Anterior cingulate cortex (tissue), 58 donors: ENCODE measurements around the gene INPP5K.
"Not testable (repeated sequence)": the region's sequence is repeated elsewhere in the genome, so short reads cannot be mapped to it uniquely, and the experiment has no call there.

Source experiments
- DNase-seq, 58 donors: peaks; one replicate each; lab custom pipeline; 2025; lab: John Stamatoyannopoulos, UW

The INPP5K gene

DNA sequence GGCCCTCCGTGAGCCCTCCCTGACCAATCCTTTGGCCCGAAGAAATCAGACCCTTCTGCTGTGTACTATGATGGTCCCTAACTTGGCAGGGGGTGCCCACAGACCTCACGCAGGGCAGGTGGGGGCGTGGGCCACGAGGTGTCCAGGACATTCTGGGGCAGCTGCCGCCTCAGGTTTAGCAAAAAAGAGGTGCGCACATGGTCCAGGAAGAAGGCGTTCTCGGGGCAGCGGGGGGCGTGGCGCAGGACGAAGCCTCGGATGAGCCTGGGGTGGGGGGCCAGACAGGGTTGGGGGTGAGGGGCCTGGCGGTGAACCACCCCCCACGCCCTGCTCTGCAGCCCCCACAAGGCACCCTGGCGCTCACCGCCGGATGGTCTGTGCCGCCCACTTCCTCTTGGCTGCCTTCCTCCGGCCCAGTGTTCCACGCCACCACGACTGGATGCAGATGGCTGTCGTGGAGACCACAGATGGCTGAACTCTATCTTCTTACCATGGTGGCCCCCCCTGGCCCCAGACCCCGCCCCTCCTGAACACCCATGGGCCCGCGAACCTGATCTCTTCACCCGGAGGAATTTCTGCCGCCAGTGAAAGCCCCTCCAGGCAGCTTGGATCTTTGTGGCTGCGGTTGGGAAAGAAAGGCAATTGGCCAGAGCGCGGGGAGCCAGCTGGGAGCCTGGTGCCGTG lies 46.2 kb downstream of the INPP5K start:
- no peak for DNase-seq

- no peak for DNase-seq
These were observed 47.1 kb downstream of the INPP5K start for GRCh38 chr17:1469231-1469852.

DNA sequence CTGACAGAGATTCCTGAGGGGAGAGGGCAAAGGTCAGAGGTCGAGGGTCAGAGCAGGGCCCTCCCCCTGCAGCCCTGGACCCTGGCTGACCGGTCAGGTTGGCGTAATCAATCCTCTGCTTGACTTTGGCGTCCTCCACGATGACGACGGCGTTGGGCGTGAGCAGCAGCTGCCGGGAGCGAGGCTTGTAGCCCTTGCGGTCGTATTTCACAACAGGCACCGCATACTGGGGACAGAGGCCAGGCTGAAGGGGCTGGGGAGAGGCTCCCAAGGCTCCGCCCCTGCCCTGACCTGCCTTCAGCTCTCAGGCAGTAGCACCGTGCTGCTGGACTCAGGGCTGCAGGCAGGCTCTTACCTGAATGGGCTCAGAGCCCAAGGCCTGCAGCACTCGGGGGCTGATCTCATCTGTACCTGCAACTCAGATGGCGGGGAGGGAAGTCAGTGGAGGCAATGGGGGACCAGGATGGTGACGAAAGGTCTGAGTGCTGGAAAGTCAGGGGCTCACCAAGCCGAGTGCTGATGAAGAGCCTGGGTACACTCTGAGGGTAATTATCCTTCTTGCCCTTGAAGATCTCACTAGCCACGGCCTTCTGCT lies 48.4 kb downstream of the INPP5K start:
- DNase-seq = no peak

- DNase-seq = no peak
These were observed 49.2 kb downstream of the INPP5K start for GRCh38 chr17:1467258-1467657.

DNA sequence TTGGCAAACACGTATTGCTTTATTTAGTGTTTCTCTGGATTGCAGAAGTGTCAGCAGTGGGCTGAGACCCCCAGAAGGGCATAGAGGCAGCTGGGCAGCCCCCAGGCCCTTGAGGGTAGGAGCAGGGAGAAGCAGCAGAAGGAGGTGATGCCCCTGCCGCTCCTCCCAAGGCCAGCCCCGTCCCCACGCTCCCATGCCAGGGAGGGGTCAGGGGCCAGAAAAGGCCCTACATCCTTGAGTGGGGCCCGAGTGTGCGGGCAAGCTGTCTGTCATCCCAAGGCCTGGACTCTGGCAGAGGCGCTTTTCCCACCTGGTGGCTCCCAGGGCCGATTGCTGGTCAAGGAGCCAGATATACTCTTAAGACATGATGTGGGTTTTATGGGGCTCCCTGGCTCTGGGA lies 52.2 kb downstream of the INPP5K start:
- no peak for DNase-seq

DNA sequence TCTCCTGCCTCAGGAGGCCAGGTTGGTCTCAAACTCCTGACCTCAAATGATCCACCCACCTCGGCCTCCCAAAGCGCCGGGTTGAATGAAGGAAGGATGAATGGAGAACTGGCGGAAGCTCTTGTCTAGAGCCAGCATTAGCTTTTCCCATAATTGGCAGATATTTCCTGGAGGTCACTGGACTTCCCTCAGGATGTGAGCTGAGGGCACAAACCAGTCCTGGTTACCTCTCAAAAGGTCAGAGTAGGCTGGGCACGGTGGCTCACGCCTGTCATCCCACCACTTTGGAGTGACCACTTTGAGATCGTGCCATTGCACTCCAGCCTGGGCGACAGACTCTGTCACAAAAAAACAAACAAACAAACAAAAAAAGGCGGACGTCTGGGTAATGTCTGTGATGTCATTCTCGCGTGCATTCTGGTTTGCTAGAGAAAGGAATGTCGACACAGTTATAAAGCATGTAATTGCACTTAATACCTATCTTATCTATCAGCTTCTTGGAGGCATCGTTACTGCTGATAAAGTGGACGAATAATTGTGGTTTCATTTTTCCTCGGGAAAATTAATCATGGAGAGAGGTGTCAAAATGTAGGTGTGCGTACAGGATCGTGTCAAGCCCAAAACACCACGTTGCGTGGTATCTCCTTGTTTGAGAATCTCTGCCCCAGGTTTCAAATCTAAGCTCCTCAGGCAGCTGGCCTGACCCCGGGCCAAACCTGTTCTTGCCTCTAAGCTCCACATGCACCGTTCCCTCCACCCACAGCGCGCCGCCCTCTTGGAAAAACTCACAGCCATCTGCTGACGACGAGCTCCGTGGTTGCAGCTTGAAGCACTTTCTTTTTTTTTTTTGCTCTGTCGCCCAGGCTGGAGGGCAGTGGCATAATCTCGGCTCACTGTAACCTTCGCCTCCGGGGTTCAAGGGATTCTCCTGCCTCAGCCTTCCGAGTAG lies 54.0 kb downstream of the INPP5K start:
- peak in 4 of 58 donors; percentile 6 to 20 (median 17) for DNase-seq

GRCh38 chr17:1461198-1461944 lies 55.0 kb downstream of the INPP5K start:
- peak in 1 of 58 donors; percentile 15 for DNase-seq

- peak in 2 of 58 donors; percentile 34 to 35 for DNase-seq
These were observed 56.2 kb downstream of the INPP5K start for GRCh38 chr17:1460233-1460632.

GRCh38 chr17:1455797-1456599 lies 60.4 kb downstream of the INPP5K start, which contains the start of gene CRK:
Gene CRK, minus strand, starts transcription at chr17:1456232. Its CDS starts 115 bp downstream, at chr17:1456117.
- DNase-seq = peak; percentile 75 to 98 (median 95)

DNA sequence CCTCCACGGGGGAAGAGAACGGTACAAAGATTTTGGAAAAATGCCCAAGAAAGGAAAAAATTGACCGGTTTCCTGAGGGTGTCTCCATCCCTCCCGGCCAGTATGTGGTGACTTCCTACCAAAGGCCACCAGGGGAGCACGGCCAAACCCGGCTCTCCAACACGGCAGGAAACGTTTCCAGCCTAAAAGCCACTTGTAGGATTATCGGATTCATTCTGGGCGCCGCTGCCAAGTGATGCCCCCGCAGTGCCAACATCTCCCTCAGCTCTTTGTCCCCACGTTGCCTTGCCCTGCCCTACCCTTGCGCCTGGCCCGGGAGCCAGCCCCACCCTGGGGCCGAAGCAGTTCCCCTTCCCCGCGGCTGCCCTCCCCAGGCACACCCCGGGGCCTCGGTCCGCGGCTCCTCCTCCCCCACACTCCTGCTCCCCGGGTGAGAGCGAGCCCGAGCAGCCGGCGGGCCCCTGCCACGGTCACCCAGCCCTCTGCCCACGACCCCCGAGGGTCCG lies 61.1 kb downstream of the INPP5K start:
- DNase-seq = peak in 34 of 58 donors; percentile 12 to 63 (median 40)

- DNase-seq = no peak
These were observed 61.9 kb downstream of the INPP5K start for GRCh38 chr17:1454541-1454940.

DNA sequence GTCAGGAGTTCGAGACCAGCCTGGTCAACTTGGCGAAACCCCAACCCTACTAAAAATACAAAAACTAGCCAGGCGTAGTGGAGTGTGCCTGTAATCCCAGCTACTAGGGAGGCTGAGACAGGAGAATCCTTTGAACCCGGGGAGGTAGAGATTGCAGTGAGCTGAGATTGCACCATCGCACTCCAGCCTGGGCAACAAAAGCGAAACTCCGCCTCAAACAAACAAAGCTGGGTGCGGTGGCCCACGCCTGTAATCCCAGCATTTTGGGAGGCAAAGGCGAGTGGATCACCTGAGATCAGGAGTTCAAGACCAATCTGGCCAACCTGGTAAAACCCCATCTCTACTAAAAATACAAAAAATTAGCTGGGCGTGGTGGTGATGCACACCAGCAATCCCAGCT lies 62.7 kb downstream of the INPP5K start:
- DNase-seq = not testable (repeated sequence)

GRCh38 chr17:1452836-1453235 lies 63.6 kb downstream of the INPP5K start:
- no peak for DNase-seq

GRCh38 chr17:1450261-1450660 lies 66.2 kb downstream of the INPP5K start:
- not testable (repeated sequence) for DNase-seq

DNA sequence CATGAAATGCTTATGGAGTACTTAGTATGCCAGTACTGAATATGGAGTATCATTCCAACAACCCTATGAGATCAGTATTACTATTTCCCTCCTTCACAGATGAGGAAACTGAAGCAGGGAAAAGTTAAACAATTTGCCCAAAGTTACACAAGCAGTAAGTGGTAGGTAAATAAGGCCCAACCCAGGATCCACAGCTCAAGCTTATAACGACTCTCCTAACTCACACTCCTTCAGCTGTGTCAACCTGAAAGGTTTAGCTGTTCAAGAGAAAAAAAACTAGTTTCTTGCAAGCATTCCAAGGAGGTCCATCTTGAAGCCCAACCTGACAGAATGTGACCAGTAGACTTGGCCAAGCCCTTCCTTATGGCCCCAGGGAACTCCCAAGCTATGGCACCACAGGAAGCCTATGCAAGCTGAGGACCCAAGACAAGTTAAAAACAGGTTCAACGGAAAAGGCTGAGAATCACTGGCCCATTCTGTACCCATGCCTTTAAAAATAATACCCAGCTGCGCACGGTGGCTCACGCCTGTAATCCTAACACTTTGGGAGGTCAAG lies 66.9 kb downstream of the INPP5K start:
- no peak for DNase-seq

- no peak for DNase-seq
These were observed 69.4 kb downstream of the INPP5K start for GRCh38 chr17:1447052-1447451.

DNA sequence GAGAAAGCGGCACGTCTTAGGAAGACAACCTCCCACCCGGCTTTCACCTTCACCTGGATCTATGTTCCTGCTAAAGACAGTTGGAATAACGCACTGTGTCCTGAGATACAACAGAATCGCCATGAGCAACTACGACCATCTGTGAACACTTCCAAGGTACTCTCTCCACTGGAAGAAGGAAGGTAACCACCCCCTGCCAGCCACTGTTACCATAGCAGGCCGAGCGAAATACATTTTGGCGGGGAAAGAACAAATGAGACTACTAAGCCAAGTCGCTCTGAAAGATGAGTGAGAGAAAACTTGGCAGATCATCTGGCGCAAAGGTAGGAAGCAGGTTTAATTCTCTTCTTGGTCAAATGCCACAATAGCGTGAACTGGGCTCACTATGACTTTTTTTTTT lies 70.2 kb downstream of the INPP5K start:
- DNase-seq = no peak

DNA sequence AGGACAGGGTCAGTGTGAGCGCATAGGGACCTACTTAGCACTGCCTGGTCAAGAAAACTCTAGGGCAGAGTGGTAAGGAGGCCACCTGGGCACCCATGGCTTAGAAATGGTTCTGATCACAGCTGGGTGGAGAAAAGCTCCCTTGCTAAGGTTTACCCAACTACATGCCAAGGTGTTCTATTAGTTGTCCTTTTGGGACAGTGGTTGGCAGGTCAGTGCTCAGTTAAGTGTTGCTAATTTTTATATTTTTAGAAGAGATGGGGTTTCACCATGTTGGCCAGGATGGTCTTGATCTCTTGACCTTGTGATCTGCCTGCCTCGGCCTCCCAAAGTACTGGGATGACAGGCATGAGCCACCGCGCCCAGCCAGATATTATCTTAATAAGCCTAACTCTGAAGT lies 70.7 kb downstream of the INPP5K start:
- not testable (repeated sequence) for DNase-seq
